Measurements from ENCODE around the gene MET. TPM values are rescaled to one million over a fixed set of nuclear protein-coding genes. Genes with fewer than 3 reads are reported as not detected.

Gene MET
- total and polyA plus RNA-seq, 10 of the 15 experiments (the other 5 are each of a cell fraction or from before 2014, with no cell fraction given), result 0.01 to 0.21 TPM; not detected in 8

- TF ChIP-seq RAD51 (IDR thresholded peaks at IDR 0.05), result no peak
Measured at GRCh38 chr7:116687801-116688201, 15.8 kb downstream of the MET start (continued).

DNA sequence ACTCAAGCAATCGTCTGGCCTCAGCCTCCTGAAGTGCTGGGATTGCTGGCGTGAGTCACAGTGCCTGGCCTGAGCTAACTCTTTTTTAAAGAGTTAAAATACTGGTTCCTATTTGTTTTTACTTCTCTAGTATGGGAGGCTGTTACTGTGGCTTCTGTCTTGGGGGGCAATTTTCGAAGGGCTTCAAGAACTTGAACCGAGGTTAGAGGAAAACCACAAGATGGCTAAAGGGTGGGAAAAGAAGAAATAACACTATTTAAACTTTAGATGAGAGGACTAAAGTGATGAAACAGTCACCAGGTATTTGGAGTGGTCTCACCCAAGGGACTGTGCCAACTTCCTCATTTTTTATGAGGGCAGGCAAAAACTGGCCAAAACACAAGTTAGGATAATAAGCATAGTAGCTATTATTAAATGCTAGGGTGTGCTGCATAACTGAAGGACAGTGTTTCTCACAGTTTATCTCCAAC, 17.8 kb downstream of the MET start:
- intact Hi-C loops (cut with micrococcal nuclease; ENCODE audit: unreplicated experiment), result no loop called here
- Histone ChIP-seq H3K79me2 (ENCODE audit: control insufficient read depth, insufficient read depth, low read length) (no peaks in the 10 kb centered on the region), H3K36me3 (ENCODE audit: control insufficient read depth in 2 of 2, insufficient read depth in 2 of 2, low read length in 1 of 2) (no peaks in the 10 kb centered on the region), H3K9me3 (replicated peaks; ENCODE audit: control insufficient read depth, insufficient read depth, low read length) (no peaks in the 10 kb centered on the region), H2AFZ (ENCODE audit: control insufficient read depth, low read depth, low read length) (no peak overlapping the region), H3K27me3 (replicated peaks in 1 of 2; ENCODE audit: control insufficient read depth in 2 of 2, insufficient read depth in 2 of 2, low read length in 1 of 2) (peaks cover 0 to 15% of the 10 kb centered on the region in 2 experiments; a peak in 2 of 4 replicates), H3K4me2 (ENCODE audit: control insufficient read depth, insufficient read depth) (no peak overlapping the region), H3K4me1 (ENCODE audit: control insufficient read depth, insufficient read depth, low read length) (no peaks in the 10 kb centered on the region), H3K27ac (ENCODE audit: control insufficient read depth, insufficient read depth) (no peak overlapping the region), H3K9ac (ENCODE audit: control insufficient read depth, insufficient read depth, low read length) (no peak overlapping the region), H4K20me1 (ENCODE audit: control insufficient read depth, insufficient read depth) (no peaks in the 10 kb centered on the region), H3K4me3 (no peak overlapping the region)
- RAD21 ChIA-PET (ENCODE audit: unreplicated experiment), result no interaction called here
- TF ChIP-seq POLR2AphosphoS5 (IDR thresholded peaks at IDR 0.05; ENCODE audit: low read length) (no peak), WRNIP1 (IDR thresholded peaks at IDR 0.05; ENCODE audit: borderline replicate concordance, low read depth, low read length) (no peak), ETV6 (conservative IDR thresholded peaks at IDR 0.05 in 1 of 2, IDR thresholded peaks at IDR 0.05 in 1 of 2; ENCODE audit: borderline replicate concordance in 1 of 2, low read depth in 1 of 2) (no peak), EZH2 (IDR thresholded peaks at IDR 0.05; ENCODE audit: borderline replicate concordance, control insufficient read depth, low read depth, low read length) (no peak)
- DNase-seq (ENCODE audit: low read depth, low spot score) (no peak), ATAC-seq (no peak), FAIRE-seq (no peak)
- POLR2A ChIA-PET, result no interaction called here
- no TSS peak for BruUV-seq (replicated peaks)
- SMC1A ChIA-PET (ENCODE audit: uncharacterized antibody, unreplicated experiment), result no interaction called here
- in situ Hi-C loops (cut with MboI), result no loop called here
- CTCF ChIA-PET, result interaction anchor here (1.8 kb wide), 1 partner anchor 10 kb away, joined by 5 read pairs; no protein-coding TSS in a partner anchor
- 2% methylated on average over 4 of the region's 4 CpGs for WGBS (ENCODE audit: insufficient coverage, insufficient replicate concordance, low lambda C conversion rate, missing lambda C conversion rate)

DNA sequence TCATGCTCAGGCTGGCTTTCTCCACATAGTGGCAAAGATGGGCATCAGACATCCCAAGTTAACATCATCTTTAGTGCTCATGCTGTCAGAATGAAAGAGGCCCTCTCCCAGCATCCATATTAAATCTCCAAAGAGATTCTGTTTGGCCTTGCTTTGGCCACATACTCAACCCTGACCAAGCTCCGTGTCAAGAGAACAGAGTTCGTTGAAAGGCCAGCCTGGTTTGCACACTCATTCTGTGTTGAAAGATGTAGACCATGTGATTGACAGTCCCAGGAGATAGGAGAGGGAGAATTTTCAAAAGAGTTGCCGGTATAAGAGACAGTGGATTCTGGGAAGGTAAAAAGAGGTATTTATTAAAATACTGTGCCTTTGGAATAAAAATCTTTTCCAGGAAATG, 19.7 kb downstream of the MET start:
- no TSS peak for BruUV-seq (replicated peaks)
- ChIA-PET CTCF (no interaction called here), POLR2A (no interaction called here), RAD21 (ENCODE audit: unreplicated experiment) (no interaction called here), SMC1A (ENCODE audit: uncharacterized antibody, unreplicated experiment) (no interaction called here)
- no peak for FAIRE-seq
- Histone ChIP-seq H3K4me2 (ENCODE audit: control insufficient read depth, insufficient read depth) (no peak overlapping the region), H3K27ac (ENCODE audit: control insufficient read depth, insufficient read depth) (no peak overlapping the region), H3K4me3 (no peak overlapping the region), H3K36me3 (ENCODE audit: control insufficient read depth in 2 of 2, insufficient read depth in 2 of 2, low read length in 1 of 2) (no peaks in the 10 kb centered on the region), H4K20me1 (ENCODE audit: control insufficient read depth, insufficient read depth) (no peaks in the 10 kb centered on the region), H3K9me3 (replicated peaks; ENCODE audit: control insufficient read depth, insufficient read depth, low read length) (no peaks in the 10 kb centered on the region), H3K27me3 (replicated peaks in 1 of 2; ENCODE audit: control insufficient read depth in 2 of 2, insufficient read depth in 2 of 2, low read length in 1 of 2) (peaks cover 0 to 11% of the 10 kb centered on the region in 2 experiments; a peak in 1 of 4 replicates), H3K9ac (ENCODE audit: control insufficient read depth, insufficient read depth, low read length) (no peak overlapping the region), H2AFZ (ENCODE audit: control insufficient read depth, low read depth, low read length) (no peak overlapping the region), H3K4me1 (ENCODE audit: control insufficient read depth, insufficient read depth, low read length) (no peaks in the 10 kb centered on the region), H3K79me2 (ENCODE audit: control insufficient read depth, insufficient read depth, low read length) (no peaks in the 10 kb centered on the region)
- no peak for DNase-seq (ENCODE audit: low read depth, low spot score)
- in situ Hi-C loops (cut with MboI) (no loop called here), intact Hi-C loops (cut with micrococcal nuclease; ENCODE audit: unreplicated experiment) (no loop called here)
- ATAC-seq, result no peak
- WGBS (ENCODE audit: insufficient coverage, insufficient replicate concordance, low lambda C conversion rate, missing lambda C conversion rate), result 17% methylated on average over 3 of the region's 3 CpGs
- TF ChIP-seq CTCF (IDR thresholded peaks at IDR 0.05 in 2 of 3, conservative IDR thresholded peaks at IDR 0.05 in 1 of 3; ENCODE audit: control insufficient read depth in 2 of 3, extremely low read depth in 1 of 3, insufficient read depth in 1 of 3, low read depth in 3 of 3, low read length in 3 of 3) (no peak), FOXK2 (IDR thresholded peaks at IDR 0.05) (no peak), BHLHE40 (IDR thresholded peaks at IDR 0.05; ENCODE audit: borderline replicate concordance in 1 of 2, low read depth in 2 of 2, low read length in 1 of 2) (no peak), WRNIP1 (IDR thresholded peaks at IDR 0.05; ENCODE audit: borderline replicate concordance, low read depth, low read length) (no peak), IRF4 (IDR thresholded peaks at IDR 0.05; ENCODE audit: low read depth, low read length) (no peak), RUNX3 (IDR thresholded peaks at IDR 0.05; ENCODE audit: low read length) (no peak), SMAD5 (IDR thresholded peaks at IDR 0.05; ENCODE audit: low read depth) (no peak), BRCA1 (IDR thresholded peaks at IDR 0.05; ENCODE audit: low read depth, low read length) (no peak)
